Osteoblast (primary cell): ENCODE measurements around the gene OR4K5. TPM values are rescaled to one million over a fixed set of nuclear protein-coding genes. Genes with fewer than 3 reads are reported as not detected.

Experiments used
- DNase-seq: peaks from one replicate; pipeline ENCODE4 v3.0.0; 2011; ENCODE audit warnings: low spot score, mixed read lengths; ENCODE audit not compliant: insufficient read length; ENCODE audit errors: missing footprints
- H2AFZ ChIP-seq: 2 replicates; pipeline ENCODE4 v1.6.0; 2011; ENCODE audit warnings: mild to moderate bottlenecking, low read length
- H3K27ac ChIP-seq: 2 replicates; pipeline ENCODE4 v1.5.1; 2011; ENCODE audit warnings: mild to moderate bottlenecking, low read depth, low read length, moderate library complexity
- H3K27me3 ChIP-seq: 2 replicates; pipeline ENCODE4 v1.6.0; 2012; ENCODE audit warnings: mild to moderate bottlenecking, control low read depth, inconsistent platforms, low read length, moderate library complexity; ENCODE audit not compliant: insufficient read depth
- H3K36me3 ChIP-seq: 2 replicates; pipeline ENCODE4 v1.5.1; 2011; ENCODE audit warnings: mild to moderate bottlenecking, low read length, control low read depth, moderate library complexity; ENCODE audit not compliant: insufficient read depth
- H3K4me1 ChIP-seq: 2 replicates; pipeline ENCODE4 v1.5.1; 2011; ENCODE audit warnings: mild to moderate bottlenecking, low read length, control low read depth, moderate library complexity; ENCODE audit not compliant: insufficient read depth
- H3K4me2 ChIP-seq: 2 replicates; pipeline ENCODE4 v1.6.0; 2011; ENCODE audit warnings: mild to moderate bottlenecking, low read length; ENCODE audit not compliant: insufficient read depth
- H3K4me3 ChIP-seq: fragments of 200-600 bp; sonication (generic); 3 replicates; pipeline ENCODE4 v1.5.1; 2012; ENCODE audit warnings: mild to moderate bottlenecking, low read length, inconsistent platforms; ENCODE audit not compliant: insufficient read depth
- H3K79me2 ChIP-seq: 2 replicates; pipeline ENCODE4 v1.6.0; 2012; ENCODE audit warnings: mild to moderate bottlenecking, low read length, control low read depth, inconsistent platforms; ENCODE audit not compliant: insufficient read depth
- H3K9me3 ChIP-seq: 2 replicates; pipeline ENCODE4 v1.5.1; 2011; ENCODE audit warnings: low read depth, low read length, control low read depth
- H4K20me1 ChIP-seq: 2 replicates; pipeline ENCODE4 v1.6.0; 2012; ENCODE audit warnings: mild to moderate bottlenecking, low read length, control low read depth; ENCODE audit not compliant: insufficient read depth
- total RNA-seq: library from RNA; depleted of rRNA; stranded (reverse); fragments of >200 nt; gene quantifications from 2 replicates; pipeline ENCODE4 v1.2.3, GENCODE V29; 2012
- TF ChIP-seq, protein P1 (sequence below): IDR thresholded peaks from 2 replicates; pipeline ENCODE4 v1.5.1; 2011; ENCODE audit warnings: mild to moderate bottlenecking, low read depth, low read length, moderate library complexity; ENCODE audit errors: extremely low read depth

The OR4K5 gene, protein sequence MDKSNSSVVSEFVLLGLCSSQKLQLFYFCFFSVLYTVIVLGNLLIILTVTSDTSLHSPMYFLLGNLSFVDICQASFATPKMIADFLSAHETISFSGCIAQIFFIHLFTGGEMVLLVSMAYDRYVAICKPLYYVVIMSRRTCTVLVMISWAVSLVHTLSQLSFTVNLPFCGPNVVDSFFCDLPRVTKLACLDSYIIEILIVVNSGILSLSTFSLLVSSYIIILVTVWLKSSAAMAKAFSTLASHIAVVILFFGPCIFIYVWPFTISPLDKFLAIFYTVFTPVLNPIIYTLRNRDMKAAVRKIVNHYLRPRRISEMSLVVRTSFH
- total RNA-seq, result not detected in 2 replicates

DNA sequence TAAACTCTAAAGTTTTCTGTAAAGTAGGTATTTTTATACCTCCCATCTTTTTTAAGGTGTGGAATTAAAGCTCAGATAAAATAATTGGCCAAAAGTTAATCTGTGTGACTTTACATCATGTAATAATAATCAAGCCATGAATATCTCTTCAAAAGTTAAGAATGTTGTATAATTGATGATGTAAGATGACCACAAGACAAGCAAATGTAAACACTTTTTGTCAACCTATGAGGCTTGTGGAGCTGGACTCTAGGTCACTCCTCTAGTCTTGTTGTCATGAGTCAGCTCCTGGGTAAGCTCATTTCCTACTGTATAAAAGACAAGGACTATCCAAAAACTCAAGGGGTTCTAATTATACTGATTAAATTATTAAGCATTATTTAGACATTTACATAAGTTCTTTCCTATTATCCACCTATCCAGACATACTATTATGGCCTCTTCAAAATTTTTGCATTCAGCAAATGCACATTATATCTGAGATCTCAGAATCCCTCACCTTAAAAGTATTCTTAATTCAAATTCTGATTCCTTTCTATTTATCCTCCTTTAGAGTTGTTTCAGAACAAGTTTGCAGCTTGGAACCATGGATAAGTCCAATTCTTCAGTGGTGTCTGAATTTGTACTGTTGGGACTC lies at the start of gene OR4K5:
OR4K5 (plus strand) TSS at position 587 of the 637 bp plus-strand sequence; CDS start at position 587, 0 bp downstream.
- Histone ChIP-seq H3K79me2 (no peaks in the 10 kb centered on the region), H2AFZ (no peak within 1 kb of the TSS), H3K36me3 (no peaks in the 10 kb centered on the region), H3K27me3 (no peaks in the 10 kb centered on the region), H4K20me1 (no peaks in the 10 kb centered on the region), H3K9me3 (peaks cover 8% of the 10 kb centered on the region), H3K4me2 (no peak within 1 kb of the TSS), H3K27ac (no peak within 1 kb of the TSS), H3K4me3 (no peak within 1 kb of the TSS), H3K4me1 (no peaks in the 10 kb centered on the region)
- TF ChIP-seq, protein P1, sequence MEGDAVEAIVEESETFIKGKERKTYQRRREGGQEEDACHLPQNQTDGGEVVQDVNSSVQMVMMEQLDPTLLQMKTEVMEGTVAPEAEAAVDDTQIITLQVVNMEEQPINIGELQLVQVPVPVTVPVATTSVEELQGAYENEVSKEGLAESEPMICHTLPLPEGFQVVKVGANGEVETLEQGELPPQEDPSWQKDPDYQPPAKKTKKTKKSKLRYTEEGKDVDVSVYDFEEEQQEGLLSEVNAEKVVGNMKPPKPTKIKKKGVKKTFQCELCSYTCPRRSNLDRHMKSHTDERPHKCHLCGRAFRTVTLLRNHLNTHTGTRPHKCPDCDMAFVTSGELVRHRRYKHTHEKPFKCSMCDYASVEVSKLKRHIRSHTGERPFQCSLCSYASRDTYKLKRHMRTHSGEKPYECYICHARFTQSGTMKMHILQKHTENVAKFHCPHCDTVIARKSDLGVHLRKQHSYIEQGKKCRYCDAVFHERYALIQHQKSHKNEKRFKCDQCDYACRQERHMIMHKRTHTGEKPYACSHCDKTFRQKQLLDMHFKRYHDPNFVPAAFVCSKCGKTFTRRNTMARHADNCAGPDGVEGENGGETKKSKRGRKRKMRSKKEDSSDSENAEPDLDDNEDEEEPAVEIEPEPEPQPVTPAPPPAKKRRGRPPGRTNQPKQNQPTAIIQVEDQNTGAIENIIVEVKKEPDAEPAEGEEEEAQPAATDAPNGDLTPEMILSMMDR, result no peak
- DNase-seq, result no peak

DNA sequence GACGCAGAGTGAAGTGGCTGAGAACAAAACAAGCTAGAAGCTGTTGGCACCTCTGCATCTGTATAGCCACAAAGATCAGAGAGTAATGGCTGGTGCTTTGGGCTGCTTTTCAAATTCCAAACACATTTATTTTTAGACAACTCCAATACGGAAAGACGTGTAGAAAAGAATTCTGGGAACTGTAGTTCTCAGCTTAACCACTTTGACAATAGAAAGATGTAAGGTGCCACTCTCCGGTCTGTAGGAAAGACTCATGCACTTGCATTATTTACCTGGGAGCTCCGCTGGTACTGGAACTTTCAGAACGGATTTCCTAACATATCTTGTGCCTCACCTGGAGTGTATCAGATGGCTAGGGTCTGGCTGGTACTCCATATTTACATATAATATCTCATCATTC lies 47.2 kb upstream of the OR4K5 start:
- Histone ChIP-seq H3K9me3 (peaks cover 11% of the 10 kb centered on the region), H3K27ac (no peak overlapping the region), H3K79me2 (no peaks in the 10 kb centered on the region), H3K4me3 (no peak overlapping the region), H3K36me3 (no peaks in the 10 kb centered on the region), H3K4me2 (no peak overlapping the region), H3K27me3 (no peaks in the 10 kb centered on the region), H2AFZ (no peak overlapping the region), H3K4me1 (no peaks in the 10 kb centered on the region), H4K20me1 (no peaks in the 10 kb centered on the region)
- DNase-seq, result no peak
- TF ChIP-seq, protein P1, result no peak

DNA sequence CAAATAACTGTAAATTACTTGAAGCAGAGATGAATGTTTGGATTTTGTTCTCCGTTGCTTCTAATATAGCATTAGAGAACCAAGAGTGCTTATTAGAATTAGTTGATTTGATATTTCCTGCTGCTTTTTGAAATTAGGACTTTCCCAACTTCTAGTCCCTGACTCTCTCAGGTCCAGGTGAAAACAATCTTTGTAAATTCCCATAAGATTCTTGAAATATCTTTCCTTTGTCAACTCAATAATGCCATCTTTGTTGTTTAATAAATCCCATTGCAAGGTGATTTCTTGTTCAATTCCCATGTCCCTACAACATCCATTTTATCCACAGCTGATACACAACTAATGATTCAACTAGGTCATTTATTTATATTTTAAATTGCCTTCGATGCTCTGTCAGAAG lies 45.6 kb upstream of the OR4K5 start, which contains the start of gene OR4K2:
OR4K2 (plus strand) TSS at position 301 of the 400 bp plus-strand sequence. CDS start 1,126 bp downstream, outside the sequence.
- DNase-seq, result no peak
- Histone ChIP-seq H3K4me2 (no peak within 1 kb of the TSS), H3K79me2 (no peaks in the 10 kb centered on the region), H3K9me3 (peaks cover 6% of the 10 kb centered on the region), H3K27ac (no peak within 1 kb of the TSS), H3K27me3 (no peaks in the 10 kb centered on the region), H3K36me3 (no peaks in the 10 kb centered on the region), H2AFZ (no peak within 1 kb of the TSS), H4K20me1 (no peaks in the 10 kb centered on the region), H3K4me3 (no peak within 1 kb of the TSS), H3K4me1 (no peaks in the 10 kb centered on the region)
- TF ChIP-seq, protein P1, result no peak

DNA sequence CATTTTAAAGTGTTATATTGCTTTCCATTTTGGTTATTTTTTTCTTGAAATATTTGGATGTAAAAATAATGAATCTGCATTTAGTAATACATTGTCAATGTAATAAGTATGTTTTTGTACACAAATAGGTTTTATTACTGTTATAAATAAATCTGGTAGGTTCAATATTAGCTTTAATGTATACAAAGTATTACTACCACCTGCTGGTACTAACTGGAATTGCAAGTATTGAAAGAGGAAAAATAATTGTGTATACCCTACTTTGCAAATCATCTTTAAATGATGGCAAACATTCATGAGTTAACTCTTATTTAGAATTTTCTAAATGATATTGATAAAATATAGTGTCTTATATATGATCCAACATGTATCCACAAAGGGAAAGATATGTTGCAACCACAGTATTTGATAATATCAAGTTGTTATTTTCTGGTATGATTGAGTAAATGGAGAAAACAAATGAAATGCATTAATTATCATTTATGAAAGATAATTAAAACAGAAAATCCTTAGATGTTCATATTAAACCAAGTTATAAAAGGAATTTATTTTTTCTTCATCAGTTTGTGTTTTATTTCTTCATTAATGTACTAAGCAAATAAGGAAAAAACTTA lies 42.3 kb upstream of the OR4K5 start:
- TF ChIP-seq, protein P1, result peak; percentile 44
- H3K4me1 ChIP-seq, result no peaks in the 10 kb centered on the region
- no peaks in the 10 kb centered on the region for H3K27me3 ChIP-seq
- no peak overlapping the region for H3K4me2 ChIP-seq
- H3K9me3 ChIP-seq, result peaks cover 6% of the 10 kb centered on the region
- no peak for DNase-seq
- no peaks in the 10 kb centered on the region for H4K20me1 ChIP-seq
- H3K79me2 ChIP-seq, result no peaks in the 10 kb centered on the region
- no peak overlapping the region for H3K27ac ChIP-seq
- H3K36me3 ChIP-seq, result no peaks in the 10 kb centered on the region
- H3K4me3 ChIP-seq, result no peak overlapping the region
- no peak overlapping the region for H2AFZ ChIP-seq
